GM18502 (cell line): ENCODE results near the gene MRGPRF.
A peak's percentile ranks its signal among the peaks of the same experiment; 100 is the strongest.

ENCODE experiments used
- ATAC-seq: cut with Tn5 transposase; IDR thresholded peaks from one replicate; pipeline ENCODE4 v1.9.1; 2021; ENCODE audit warnings: mild to moderate bottlenecking; ENCODE audit not compliant: unreplicated experiment, poor library complexity

MRGPRF gene, protein sequence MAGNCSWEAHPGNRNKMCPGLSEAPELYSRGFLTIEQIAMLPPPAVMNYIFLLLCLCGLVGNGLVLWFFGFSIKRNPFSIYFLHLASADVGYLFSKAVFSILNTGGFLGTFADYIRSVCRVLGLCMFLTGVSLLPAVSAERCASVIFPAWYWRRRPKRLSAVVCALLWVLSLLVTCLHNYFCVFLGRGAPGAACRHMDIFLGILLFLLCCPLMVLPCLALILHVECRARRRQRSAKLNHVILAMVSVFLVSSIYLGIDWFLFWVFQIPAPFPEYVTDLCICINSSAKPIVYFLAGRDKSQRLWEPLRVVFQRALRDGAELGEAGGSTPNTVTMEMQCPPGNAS

GRCh38 chr11:69013009-69013951 is at the start of gene MRGPRF:
Gene MRGPRF (minus strand): TSS chr11:69013246. CDS start chr11:69009901, 3,345 bp downstream.
- no peak for ATAC-seq

DNA sequence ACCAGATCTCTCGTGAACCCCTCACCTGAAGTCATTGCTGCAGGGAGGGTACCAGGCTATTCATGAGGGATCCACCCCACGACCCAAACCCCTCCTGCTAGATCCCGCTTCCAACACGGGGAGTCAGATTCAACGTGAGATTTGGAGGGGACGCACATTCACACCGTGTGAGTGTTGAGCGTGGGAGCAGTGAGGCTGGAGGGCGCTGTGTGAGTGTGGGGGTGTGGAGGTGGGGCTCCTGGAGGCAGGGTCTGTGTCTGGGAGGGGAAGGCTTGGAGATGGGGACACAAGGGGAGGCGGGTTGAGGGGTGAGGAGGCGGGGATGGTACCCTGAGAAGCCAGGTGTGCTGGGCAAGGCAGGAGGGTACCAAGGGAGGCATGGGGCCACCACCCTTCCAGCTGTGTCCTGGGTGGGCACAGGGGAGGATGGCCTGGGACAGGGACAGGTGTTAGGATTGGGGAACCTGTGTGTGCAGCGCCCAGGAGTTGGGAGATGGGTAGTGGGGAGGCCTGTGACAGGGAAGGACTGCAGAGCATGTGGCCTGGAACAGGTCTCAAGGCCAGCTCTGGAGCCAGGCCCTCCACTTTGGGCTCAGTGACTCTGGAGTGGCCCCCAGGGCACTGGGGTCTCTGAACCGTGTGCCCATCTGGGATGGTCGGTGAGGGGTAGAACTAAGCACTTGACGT is 49.3 kb upstream of the MRGPRF start:
- no peak for ATAC-seq

GRCh38 chr11:69061713-69062053 is 48.6 kb upstream of the MRGPRF start:
- ATAC-seq = no peak

DNA sequence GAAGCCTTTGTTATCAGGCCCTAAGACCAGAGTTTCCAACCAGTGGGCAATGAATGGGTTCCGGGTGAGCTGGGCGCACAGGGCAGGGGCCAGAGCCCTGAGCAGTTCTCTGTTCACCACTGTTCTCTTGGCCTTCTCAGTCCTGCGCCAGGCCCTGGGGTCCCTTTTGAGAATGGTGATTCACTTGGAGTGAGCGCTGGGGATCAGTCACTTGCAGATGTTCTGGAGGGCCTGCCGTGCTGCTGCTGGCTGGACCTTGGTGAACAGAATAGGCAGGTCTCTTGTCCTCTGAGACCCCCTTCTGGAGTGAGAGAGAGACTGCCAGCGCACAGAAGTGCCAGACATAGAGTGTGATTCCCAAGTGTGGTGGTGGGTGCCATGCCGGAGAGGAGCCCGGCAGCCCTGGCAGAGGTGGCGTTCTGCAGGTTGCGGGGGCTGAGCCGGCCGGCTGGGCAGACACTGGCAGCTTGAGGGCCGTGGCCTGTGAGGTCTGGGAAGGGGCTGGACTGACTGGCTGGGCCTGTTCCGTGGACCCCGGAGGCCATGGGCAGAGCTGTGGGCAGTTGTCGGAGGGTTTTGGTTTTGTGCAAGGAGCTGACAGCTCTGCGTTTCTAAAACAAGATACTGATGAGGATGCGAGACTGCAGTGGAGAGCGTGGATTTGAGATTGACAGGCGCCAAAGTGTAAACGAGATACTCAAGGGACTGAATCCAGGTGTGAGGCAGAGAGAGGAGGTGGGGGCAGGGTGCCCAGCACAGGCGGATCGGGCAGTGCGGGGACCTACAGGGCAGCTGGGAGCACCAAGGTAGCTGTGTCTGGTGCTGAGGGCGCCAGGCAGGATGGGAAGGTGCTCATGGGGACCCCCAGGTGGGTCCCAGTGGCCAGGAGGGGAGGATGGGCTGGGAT is 48.0 kb upstream of the MRGPRF start:
- ATAC-seq = no peak

DNA sequence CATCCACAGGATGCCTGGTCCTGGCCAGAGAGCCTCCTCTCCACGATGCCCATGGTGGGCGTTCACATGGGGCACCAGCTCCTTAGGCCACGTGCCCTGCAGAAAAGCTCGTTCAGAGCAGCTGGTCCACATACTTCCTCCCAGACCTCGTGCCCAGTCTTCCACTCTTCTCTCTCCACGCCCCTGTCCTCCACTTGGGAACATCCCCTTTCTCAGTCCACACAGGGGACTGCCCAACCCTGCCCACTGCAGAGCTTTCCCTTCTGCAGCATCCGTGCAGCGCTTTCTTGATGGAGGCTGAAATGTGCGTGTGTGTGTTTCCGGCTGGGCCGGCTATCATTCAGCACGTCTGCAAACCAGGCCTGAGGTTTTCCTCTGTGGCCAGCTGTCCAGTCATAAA is 46.9 kb upstream of the MRGPRF start:
- no peak for ATAC-seq

- ATAC-seq = no peak
Observed at GRCh38 chr11:69059429-69059828, 46.4 kb upstream of the MRGPRF start.

GRCh38 chr11:69058511-69059270 is 45.6 kb upstream of the MRGPRF start:
- no peak for ATAC-seq

GRCh38 chr11:69057801-69058200 is 44.8 kb upstream of the MRGPRF start:
- ATAC-seq = no peak

GRCh38 chr11:69057236-69057635 is 44.2 kb upstream of the MRGPRF start:
- ATAC-seq = no peak

DNA sequence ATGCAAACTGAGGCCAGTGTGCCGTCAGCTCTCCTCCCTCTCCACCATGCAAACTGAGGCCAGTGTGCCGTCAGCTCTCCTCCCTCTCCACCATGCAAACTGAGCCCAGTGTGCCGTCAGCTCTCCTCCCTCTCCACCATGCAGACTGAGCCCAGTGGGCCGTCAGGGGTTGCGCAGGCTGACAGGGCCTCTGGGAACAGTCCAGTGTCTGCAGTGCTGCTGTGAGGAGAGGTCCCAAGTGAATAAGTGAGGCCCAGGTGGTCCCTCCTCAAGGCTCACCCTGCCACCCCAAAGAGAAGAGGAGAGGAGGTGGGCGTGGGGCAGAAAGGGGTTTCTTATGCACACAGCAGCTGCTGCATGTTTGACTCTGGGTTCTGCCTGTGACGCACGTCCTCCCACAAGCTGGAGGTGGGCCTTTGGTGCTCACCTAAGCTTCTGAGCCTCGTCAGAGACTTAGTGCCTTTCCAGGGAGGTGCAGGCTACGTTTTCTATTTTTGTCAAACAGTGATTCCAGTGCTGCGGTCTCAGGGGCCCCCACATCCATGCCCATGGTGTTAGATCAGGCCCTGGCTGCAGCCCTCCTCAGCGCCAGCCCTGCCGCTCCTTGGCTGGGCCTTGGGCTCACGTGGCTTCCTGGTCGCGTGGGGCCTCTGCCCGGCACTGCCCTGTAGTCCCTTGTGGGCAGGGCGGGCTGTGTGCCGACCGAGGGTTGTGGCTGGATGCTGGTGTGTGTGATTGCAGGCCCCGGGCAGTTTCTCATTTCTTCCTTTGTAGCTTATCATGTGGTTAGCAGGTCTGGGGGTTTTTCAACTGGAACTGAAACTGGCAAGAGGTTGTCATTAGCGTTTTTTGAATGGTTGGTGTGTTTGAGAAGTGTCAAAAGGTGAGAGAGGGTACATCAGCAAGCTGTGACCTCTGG is 42.8 kb upstream of the MRGPRF start:
- ATAC-seq = peak; percentile 81

DNA sequence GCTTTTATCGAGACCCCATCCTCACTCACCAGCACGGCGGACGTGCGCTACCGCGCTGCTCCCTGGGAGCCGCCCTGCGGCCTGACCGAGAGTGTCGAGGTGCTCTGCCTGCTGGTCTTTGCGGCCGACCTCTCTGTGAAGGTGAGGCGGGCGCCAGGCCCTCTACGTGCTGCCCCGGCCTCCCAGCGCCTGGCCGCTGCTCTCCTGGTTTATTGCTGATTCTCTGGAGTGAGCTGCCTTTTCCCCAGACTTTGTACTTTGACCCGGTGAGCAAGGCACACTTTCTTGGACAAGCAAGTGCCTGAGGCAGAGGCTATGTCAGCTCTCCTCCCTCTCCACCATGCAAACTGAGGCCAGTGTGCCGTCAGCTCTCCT is 42.2 kb upstream of the MRGPRF start:
- no peak for ATAC-seq

- no peak for ATAC-seq
Observed at GRCh38 chr11:69054397-69055211, 41.6 kb upstream of the MRGPRF start.

DNA sequence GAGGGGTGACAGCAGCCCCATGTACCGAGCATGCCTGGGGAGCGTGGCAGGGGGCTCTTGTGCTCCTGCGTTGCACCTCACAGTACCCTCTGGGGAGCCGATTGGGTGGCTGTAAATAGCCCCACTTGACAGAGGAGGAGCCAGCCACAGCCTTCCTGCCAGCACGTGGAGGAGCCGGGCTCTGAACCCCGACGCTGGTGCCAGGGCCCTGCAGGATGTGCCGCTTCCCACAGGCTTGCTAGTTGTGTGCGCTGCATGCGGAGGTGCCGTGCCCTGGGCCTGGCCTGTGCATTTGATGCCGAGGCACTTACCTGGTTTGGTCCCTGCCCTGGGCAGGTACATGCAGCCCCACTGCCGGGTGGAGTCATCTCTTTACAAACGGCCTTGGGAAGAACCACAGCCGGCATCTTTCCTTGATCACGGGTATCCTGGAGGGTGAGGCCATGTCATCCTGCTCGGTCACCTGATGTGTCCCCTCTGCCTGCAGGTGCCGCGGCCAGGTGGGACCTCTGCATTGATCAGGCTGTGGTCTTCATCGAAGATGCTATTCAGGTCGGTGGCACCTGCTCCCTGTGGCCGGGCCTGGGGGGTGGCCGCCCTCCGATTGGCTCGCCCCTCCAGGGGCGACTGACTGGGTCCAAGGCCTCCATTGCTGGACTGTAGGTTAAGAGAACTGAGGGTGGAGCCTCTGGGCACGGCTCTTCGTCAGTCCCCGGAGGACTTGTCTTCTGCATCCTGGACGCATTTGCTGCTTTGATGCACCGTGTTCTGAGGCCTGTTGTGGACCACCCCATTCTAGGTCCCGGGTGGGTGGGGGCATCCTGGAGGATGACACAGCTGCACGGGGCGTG is 40.7 kb upstream of the MRGPRF start:
- ATAC-seq = no peak

GRCh38 chr11:69053169-69053477 is 40.1 kb upstream of the MRGPRF start:
- no peak for ATAC-seq

GRCh38 chr11:69052343-69053168 is 39.5 kb upstream of the MRGPRF start:
- ATAC-seq = no peak
